ENCODE measurements around the gene OMA1. TPM values are rescaled to one million over a fixed set of nuclear protein-coding genes. Genes with fewer than 3 reads are reported as not detected.

OMA1 gene
- total RNA-seq, 1 experiment from 2014 or later = 25.4 TPM

DNA sequence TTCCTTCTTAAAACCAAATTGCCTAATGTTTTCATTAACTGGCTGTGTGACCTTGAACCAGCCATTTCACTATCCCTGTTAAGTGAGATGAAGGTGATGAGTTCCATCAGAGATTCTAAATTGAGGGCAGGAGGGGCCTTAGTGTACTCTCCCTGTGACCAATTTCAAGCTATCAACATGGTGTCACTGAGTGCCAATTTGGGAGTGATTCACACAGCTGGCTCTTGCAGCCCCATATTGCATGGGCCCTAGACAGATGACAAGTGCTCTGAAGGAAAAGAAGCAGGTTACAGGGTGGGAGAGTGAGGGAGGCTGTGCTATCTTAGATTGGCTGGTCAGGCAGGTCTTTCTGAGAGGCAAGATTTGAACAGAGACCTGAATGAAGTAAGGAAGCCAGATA is 43.5 kb upstream of the OMA1 start:
- intact Hi-C loops (cut with micrococcal nuclease; ENCODE audit: unreplicated experiment) = no loop called here
- Mint-ChIP-seq H3K36me3 (ENCODE audit: insufficient read depth, unreplicated experiment) (no peaks in the 10 kb centered on the region), H3K4me3 (ENCODE audit: low read depth, unreplicated experiment) (no peak overlapping the region), H3K27me3 (ENCODE audit: unreplicated experiment) (no peaks in the 10 kb centered on the region), H3K27ac (ENCODE audit: unreplicated experiment) (no peak overlapping the region), H3K4me1 (ENCODE audit: low read depth, unreplicated experiment) (peaks cover 48% of the 10 kb centered on the region), H3K9me3 (ENCODE audit: low read depth, unreplicated experiment) (no peaks in the 10 kb centered on the region)
- CTCF ChIA-PET = no interaction called here
- no TSS peak for BruUV-seq (replicated peaks)
- TF ChIP-seq, protein P1, sequence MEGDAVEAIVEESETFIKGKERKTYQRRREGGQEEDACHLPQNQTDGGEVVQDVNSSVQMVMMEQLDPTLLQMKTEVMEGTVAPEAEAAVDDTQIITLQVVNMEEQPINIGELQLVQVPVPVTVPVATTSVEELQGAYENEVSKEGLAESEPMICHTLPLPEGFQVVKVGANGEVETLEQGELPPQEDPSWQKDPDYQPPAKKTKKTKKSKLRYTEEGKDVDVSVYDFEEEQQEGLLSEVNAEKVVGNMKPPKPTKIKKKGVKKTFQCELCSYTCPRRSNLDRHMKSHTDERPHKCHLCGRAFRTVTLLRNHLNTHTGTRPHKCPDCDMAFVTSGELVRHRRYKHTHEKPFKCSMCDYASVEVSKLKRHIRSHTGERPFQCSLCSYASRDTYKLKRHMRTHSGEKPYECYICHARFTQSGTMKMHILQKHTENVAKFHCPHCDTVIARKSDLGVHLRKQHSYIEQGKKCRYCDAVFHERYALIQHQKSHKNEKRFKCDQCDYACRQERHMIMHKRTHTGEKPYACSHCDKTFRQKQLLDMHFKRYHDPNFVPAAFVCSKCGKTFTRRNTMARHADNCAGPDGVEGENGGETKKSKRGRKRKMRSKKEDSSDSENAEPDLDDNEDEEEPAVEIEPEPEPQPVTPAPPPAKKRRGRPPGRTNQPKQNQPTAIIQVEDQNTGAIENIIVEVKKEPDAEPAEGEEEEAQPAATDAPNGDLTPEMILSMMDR (IDR thresholded peaks at IDR 0.05; ENCODE audit: unreplicated experiment) = no peak
- DNase-seq = no peak

GRCh38 chr1:58588396-58588795 is 41.9 kb upstream of the OMA1 start:
- TF ChIP-seq, protein P1 (IDR thresholded peaks at IDR 0.05; ENCODE audit: unreplicated experiment) = no peak
- BruUV-seq (replicated peaks) = no TSS peak
- intact Hi-C loops (cut with micrococcal nuclease; ENCODE audit: unreplicated experiment) = no loop called here
- H3K4me1 Mint-ChIP-seq (ENCODE audit: low read depth, unreplicated experiment) = peaks cover 60% of the 10 kb centered on the region
- no peak overlapping the region for H3K27ac Mint-ChIP-seq (ENCODE audit: unreplicated experiment)
- no peak for DNase-seq
- CTCF ChIA-PET = interaction anchor here (0.6 kb wide), 1 partner anchor 100 kb away, joined by 4 read pairs; no protein-coding TSS in a partner anchor
- no peaks in the 10 kb centered on the region for H3K27me3 Mint-ChIP-seq (ENCODE audit: unreplicated experiment)
- H3K36me3 Mint-ChIP-seq (ENCODE audit: insufficient read depth, unreplicated experiment) = peaks cover 9% of the 10 kb centered on the region
- no peak overlapping the region for H3K4me3 Mint-ChIP-seq (ENCODE audit: low read depth, unreplicated experiment)
- H3K9me3 Mint-ChIP-seq (ENCODE audit: low read depth, unreplicated experiment) = no peaks in the 10 kb centered on the region

DNA sequence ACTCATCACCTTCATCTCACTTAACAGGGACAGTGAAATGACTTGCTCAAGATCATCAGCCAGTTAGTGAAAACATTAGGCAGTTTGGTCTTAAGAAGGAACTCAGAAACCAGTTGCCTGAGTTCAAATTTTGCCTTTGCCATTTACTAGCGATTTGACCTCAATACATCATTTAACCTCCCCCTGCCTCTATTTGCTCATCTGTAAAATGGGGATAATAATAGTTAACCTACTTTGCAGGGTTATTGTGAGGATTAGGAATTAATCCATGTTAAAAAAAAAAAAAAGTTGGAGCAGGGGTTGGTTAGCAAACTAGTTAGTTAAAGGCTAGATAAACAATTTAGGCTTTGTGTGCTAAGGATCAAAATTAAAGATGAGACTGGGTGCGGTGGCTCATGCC is 41.1 kb upstream of the OMA1 start:
- BruUV-seq (replicated peaks) = no TSS peak

GRCh38 chr1:58586271-58586670 is 39.7 kb upstream of the OMA1 start:
- H3K4me3 Mint-ChIP-seq (ENCODE audit: low read depth, unreplicated experiment) = no peak overlapping the region
- H3K36me3 Mint-ChIP-seq (ENCODE audit: insufficient read depth, unreplicated experiment) = peaks cover 9% of the 10 kb centered on the region
- intact Hi-C loops (cut with micrococcal nuclease; ENCODE audit: unreplicated experiment) = no loop called here
- TF ChIP-seq, protein P1 (IDR thresholded peaks at IDR 0.05; ENCODE audit: unreplicated experiment) = no peak
- H3K9me3 Mint-ChIP-seq (ENCODE audit: low read depth, unreplicated experiment) = no peaks in the 10 kb centered on the region
- CTCF ChIA-PET = no interaction called here
- BruUV-seq (replicated peaks) = no TSS peak
- no peak for DNase-seq
- peaks cover 48% of the 10 kb centered on the region for H3K4me1 Mint-ChIP-seq (ENCODE audit: low read depth, unreplicated experiment)
- no peaks in the 10 kb centered on the region for H3K27me3 Mint-ChIP-seq (ENCODE audit: unreplicated experiment)
- H3K27ac Mint-ChIP-seq (ENCODE audit: unreplicated experiment) = no peak overlapping the region

More for the DNA sequence above, 41.1 kb upstream of the OMA1 start:
- no peaks in the 10 kb centered on the region for H3K9me3 Mint-ChIP-seq (ENCODE audit: low read depth, unreplicated experiment)
- DNase-seq = no peak
- peaks cover 9% of the 10 kb centered on the region for H3K36me3 Mint-ChIP-seq (ENCODE audit: insufficient read depth, unreplicated experiment)
- peaks cover 58% of the 10 kb centered on the region for H3K4me1 Mint-ChIP-seq (ENCODE audit: low read depth, unreplicated experiment)
- intact Hi-C loops (cut with micrococcal nuclease; ENCODE audit: unreplicated experiment) = no loop called here
- TF ChIP-seq, protein P1 (IDR thresholded peaks at IDR 0.05; ENCODE audit: unreplicated experiment) = no peak
- no peak overlapping the region for H3K27ac Mint-ChIP-seq (ENCODE audit: unreplicated experiment)
- no peaks in the 10 kb centered on the region for H3K27me3 Mint-ChIP-seq (ENCODE audit: unreplicated experiment)
- H3K4me3 Mint-ChIP-seq (ENCODE audit: low read depth, unreplicated experiment) = no peak overlapping the region
- CTCF ChIA-PET = no interaction called here

All from Calu3 (cell line).